Caco-2 (cell line): ENCODE results near the gene CTDNEP1. TPM values are rescaled to one million over a fixed set of nuclear protein-coding genes. Genes with fewer than 3 reads are reported as not detected.

Experiments
- BruUV-seq: library from RNA; stranded (reverse); fragments of 400-500 nt; replicated peaks from 2 replicates; lab custom pipeline; 2021; lab: Mats Ljungman, UMichigan
- CTCF ChIA-PET: fragments of 300-600 bp; sonication (Branson Sonifier 250); formaldehyde crosslinking; loops from one replicate; lab custom pipeline; 2022; ENCODE audit warnings: antibody characterized with exemption; lab: Charles Lee
- POLR2A ChIA-PET: fragments of 300-600 bp; sonication (Branson Sonifier 250); formaldehyde crosslinking; loops from one replicate; lab custom pipeline; 2022; ENCODE audit warnings: antibody characterized with exemption; lab: Charles Lee
- DNase-seq, 2 experiments: peaks; one replicate each; pipeline versions ENCODE4 v3.0.0 to v3.0.0-alpha.2; 2020 to 2022
- H3K27me3 ChIP-seq: replicated peaks from 2 replicates; pipeline ENCODE4 v1.6.0; 2011; ENCODE audit warnings: low read length; ENCODE audit not compliant: control insufficient read depth, insufficient read depth
- H3K36me3 ChIP-seq: 2 replicates; pipeline ENCODE4 v1.5.1; 2011; ENCODE audit warnings: low read length; ENCODE audit not compliant: control insufficient read depth, insufficient read depth
- H3K4me1 ChIP-seq: fragments of 250-450 bp; sonication (Bioruptor Pico); 2 replicates; pipeline ENCODE4 v1.5.1; 2020; ENCODE audit warnings: mild to moderate bottlenecking
- H3K4me3 ChIP-seq: 2 replicates; pipeline ENCODE4 v1.5.1; 2011; ENCODE audit warnings: low read depth, mild to moderate bottlenecking, control low read depth, low read length
- H3K9me3 ChIP-seq: fragments of 250-450 bp; sonication (Bioruptor Pico); 2 replicates; pipeline ENCODE4 v1.5.1; 2020; ENCODE audit warnings: mild to moderate bottlenecking, moderate library complexity
- H3K27ac Mint-ChIP-seq: one replicate; pipeline ENCODE4 v1.8.0; 2022; ENCODE audit warnings: mixed read lengths; ENCODE audit not compliant: unreplicated experiment
- H3K27me3 Mint-ChIP-seq: one replicate; pipeline ENCODE4 v1.8.0; 2022; ENCODE audit warnings: mixed read lengths; ENCODE audit not compliant: insufficient read depth, unreplicated experiment
- H3K36me3 Mint-ChIP-seq: one replicate; pipeline ENCODE4 v1.8.0; 2022; ENCODE audit warnings: mild to moderate bottlenecking, mixed read lengths; ENCODE audit not compliant: insufficient read depth, unreplicated experiment
- H3K4me1 Mint-ChIP-seq: one replicate; pipeline ENCODE4 v1.8.0; 2022; ENCODE audit warnings: low read depth, mixed read lengths; ENCODE audit not compliant: unreplicated experiment
- H3K4me3 Mint-ChIP-seq: one replicate; pipeline ENCODE4 v1.8.0; 2022; ENCODE audit warnings: mild to moderate bottlenecking, moderate library complexity, mixed read lengths; ENCODE audit not compliant: unreplicated experiment
- H3K9me3 Mint-ChIP-seq: one replicate; pipeline ENCODE4 v1.8.0; 2022; ENCODE audit warnings: mixed read lengths; ENCODE audit not compliant: unreplicated experiment
- CTCF ChIP-seq, 2 experiments: fragments of 200-600 bp in 1 of 2; IDR thresholded peaks; 1 replicate in 1 of 2; 2 replicates in 1 of 2; pipeline versions ENCODE4 v1.5.1 to v1.8.0; 2011 to 2022; ENCODE audit warnings: antibody characterized with exemption in 1 of 2, control low read depth in 1 of 2, inconsistent platforms in 1 of 2, low read depth in 1 of 2, low read length in 1 of 2, mild to moderate bottlenecking in 1 of 2, moderate library complexity in 1 of 2; ENCODE audit not compliant: insufficient read depth in 1 of 2, severe bottlenecking in 1 of 2, unreplicated experiment in 1 of 2
- intact Hi-C: fragments of 100-400 bp; cut with micrococcal nuclease; formaldehyde crosslinking; loops from one replicate; pipeline ENCODE4 v1.10.0; 2022; ENCODE audit not compliant: unreplicated experiment
- total RNA-seq: library from RNA; stranded (reverse); gene quantifications from 2 replicates; pipeline ENCODE4 v1.2.3, GENCODE V29; 2022

The CTDNEP1 gene
- total RNA-seq, 1 experiment from 2014 or later: 71.1 TPM

GRCh38 chr17:7258731-7259554 lies 7.4 kb upstream of the CTDNEP1 start:
- intact Hi-C loops: no loop called here

GRCh38 chr17:7256766-7257456 lies 5.4 kb upstream of the CTDNEP1 start:
- no peaks in the 10 kb centered on the region for H3K27me3 Mint-ChIP-seq
- H3K36me3 Mint-ChIP-seq: peaks cover 94% of the 10 kb centered on the region
- no peak for TF ChIP-seq CTCF (IDR thresholded peaks at IDR 0.05; ENCODE audit: insufficient read depth in 1 of 2, low read depth in 1 of 2, low read length in 1 of 2, severe bottlenecking in 1 of 2, unreplicated experiment in 1 of 2)
- Histone ChIP-seq H3K9me3 (no peaks in the 10 kb centered on the region), H3K4me3 (no peak overlapping the region), H3K27me3 (no peaks in the 10 kb centered on the region), H3K36me3 (peaks cover 2% of the 10 kb centered on the region), H3K4me1 (peaks cover 21% of the 10 kb centered on the region)
- H3K27ac Mint-ChIP-seq: peak overlapping the region; percentile 12
- H3K4me3 Mint-ChIP-seq: no peak overlapping the region
- no TSS peak for BruUV-seq
- H3K4me1 Mint-ChIP-seq: peaks cover 11% of the 10 kb centered on the region
- H3K9me3 Mint-ChIP-seq: no peaks in the 10 kb centered on the region
- intact Hi-C loops: no loop called here
- ChIA-PET CTCF (interaction anchor here (0.7 kb wide), 1 partner anchor 9 kb away, joined by 4 read pairs; no protein-coding TSS in a partner anchor), POLR2A (interaction anchor here (1.1 kb wide), 1 partner anchor 15 kb away, joined by 3 read pairs; no protein-coding TSS in a partner anchor)
- DNase-seq: no peak

More at GRCh38 chr17:7258731-7259554, 7.4 kb upstream of the CTDNEP1 start:
- CTCF ChIA-PET: interaction anchor here (1.0 kb wide), 1 partner anchor 20 kb away, joined by 4 read pairs; the partner anchor contains the start of gene PHF23
- Histone ChIP-seq H3K27me3 (no peaks in the 10 kb centered on the region), H3K4me1 (peaks cover 21% of the 10 kb centered on the region), H3K36me3 (peaks cover 2% of the 10 kb centered on the region), H3K4me3 (no peak overlapping the region), H3K9me3 (no peaks in the 10 kb centered on the region)
- POLR2A ChIA-PET: interaction anchor here (0.7 to 1.1 kb wide), 2 partner anchors 71 to 145 kb away, joined by 3 to 4 read pairs; partner anchors contain the start of gene ASGR2
- Mint-ChIP-seq H3K27ac (no peak overlapping the region), H3K4me1 (peaks cover 6% of the 10 kb centered on the region), H3K36me3 (peaks cover 90% of the 10 kb centered on the region), H3K4me3 (peak overlapping the region; percentile 99), H3K27me3 (no peaks in the 10 kb centered on the region), H3K9me3 (no peaks in the 10 kb centered on the region)
- DNase-seq: peak in 1 of 2 experiments; percentile 49
- BruUV-seq: no TSS peak
- no peak for TF ChIP-seq CTCF (IDR thresholded peaks at IDR 0.05; ENCODE audit: insufficient read depth in 1 of 2, low read depth in 1 of 2, low read length in 1 of 2, severe bottlenecking in 1 of 2, unreplicated experiment in 1 of 2)

GRCh38 chr17:7254511-7254910 lies 3.0 kb upstream of the CTDNEP1 start:
- no peak for TF ChIP-seq CTCF (IDR thresholded peaks at IDR 0.05; ENCODE audit: insufficient read depth in 1 of 2, low read depth in 1 of 2, low read length in 1 of 2, severe bottlenecking in 1 of 2, unreplicated experiment in 1 of 2)
- no peak overlapping the region for H3K4me3 Mint-ChIP-seq
- H3K4me1 Mint-ChIP-seq: peaks cover 11% of the 10 kb centered on the region
- no peaks in the 10 kb centered on the region for H3K9me3 ChIP-seq
- DNase-seq: no peak
- H3K9me3 Mint-ChIP-seq: no peaks in the 10 kb centered on the region
- CTCF ChIA-PET: no interaction called here
- BruUV-seq: no TSS peak
- peaks cover 75% of the 10 kb centered on the region for H3K36me3 Mint-ChIP-seq
- H3K4me3 ChIP-seq: no peak overlapping the region
- H3K27me3 Mint-ChIP-seq: no peaks in the 10 kb centered on the region
- H3K27ac Mint-ChIP-seq: no peak overlapping the region
- no peaks in the 10 kb centered on the region; the same call in 1 of the 2 replicates for H3K36me3 ChIP-seq
- H3K4me1 ChIP-seq: peaks cover 9% of the 10 kb centered on the region
- no peaks in the 10 kb centered on the region for H3K27me3 ChIP-seq
- POLR2A ChIA-PET: no interaction called here
- intact Hi-C loops: no loop called here
